Keratinocyte (primary cell): Measurements from ENCODE around the gene PRDX2.

Source experiments
- EZH2 ChIP-seq: IDR thresholded peaks from one replicate; pipeline ENCODE4 v1.6.1; 2012; ENCODE audit warnings: inconsistent platforms, mild to moderate bottlenecking, low read length, moderate library complexity
- TF ChIP-seq, protein P1 (sequence below), 3 experiments: IDR thresholded peaks in 1 of 3; conservative IDR thresholded peaks in 1 of 3; optimal IDR thresholded peaks in 1 of 3; 2 replicates in 2 of 3; 3 replicates in 1 of 3; pipeline versions ENCODE3 to v1.5.1; 2011; ENCODE audit warnings: low read length in 3 of 3, mild to moderate bottlenecking in 3 of 3, moderate library complexity in 2 of 3, control low read depth in 1 of 3, inconsistent platforms in 1 of 3; ENCODE audit not compliant: insufficient read depth in 2 of 3; ENCODE audit errors: extremely low read depth in 1 of 3

DNA sequence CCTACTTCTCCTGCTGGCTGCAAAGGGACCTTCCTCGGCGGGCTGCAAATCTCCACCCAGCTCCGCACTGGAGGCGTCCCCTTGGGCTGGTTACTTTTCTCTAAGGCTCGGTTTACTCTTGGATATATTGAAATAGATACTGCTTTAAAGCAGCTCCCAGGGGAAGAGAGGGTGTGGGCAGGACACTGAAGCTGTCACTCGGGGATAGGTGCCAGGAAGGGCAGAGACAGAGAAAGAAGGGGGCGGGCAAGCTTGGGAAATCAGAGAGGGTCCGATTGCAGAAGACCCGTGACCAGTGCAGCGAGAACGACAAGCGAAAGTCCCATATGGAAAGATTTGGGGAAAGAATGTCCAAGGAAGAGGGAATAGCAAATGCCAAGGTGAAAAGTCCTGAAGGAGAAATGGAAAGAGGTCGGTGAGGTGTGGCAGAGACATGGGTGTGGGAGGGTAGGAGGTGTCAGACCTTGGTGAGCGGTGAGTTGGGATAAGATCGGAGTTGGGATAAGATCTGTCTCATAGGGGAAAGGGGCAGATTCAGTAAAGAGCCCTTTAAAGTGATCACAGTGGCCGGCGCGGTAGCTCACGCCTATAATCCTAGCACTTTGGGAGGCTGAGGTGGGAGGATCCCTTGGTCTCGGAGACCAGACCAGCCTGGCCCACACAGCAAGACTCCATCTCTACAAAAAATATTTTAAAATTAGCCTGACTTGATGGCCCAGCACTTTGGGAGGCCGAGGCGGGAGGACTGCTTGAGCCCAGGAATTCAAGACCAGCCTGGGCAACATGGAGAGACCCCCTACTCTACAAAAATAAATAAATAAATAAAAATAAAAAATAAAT, 887 bp upstream of the PRDX2 start:
- TF ChIP-seq, protein P1, sequence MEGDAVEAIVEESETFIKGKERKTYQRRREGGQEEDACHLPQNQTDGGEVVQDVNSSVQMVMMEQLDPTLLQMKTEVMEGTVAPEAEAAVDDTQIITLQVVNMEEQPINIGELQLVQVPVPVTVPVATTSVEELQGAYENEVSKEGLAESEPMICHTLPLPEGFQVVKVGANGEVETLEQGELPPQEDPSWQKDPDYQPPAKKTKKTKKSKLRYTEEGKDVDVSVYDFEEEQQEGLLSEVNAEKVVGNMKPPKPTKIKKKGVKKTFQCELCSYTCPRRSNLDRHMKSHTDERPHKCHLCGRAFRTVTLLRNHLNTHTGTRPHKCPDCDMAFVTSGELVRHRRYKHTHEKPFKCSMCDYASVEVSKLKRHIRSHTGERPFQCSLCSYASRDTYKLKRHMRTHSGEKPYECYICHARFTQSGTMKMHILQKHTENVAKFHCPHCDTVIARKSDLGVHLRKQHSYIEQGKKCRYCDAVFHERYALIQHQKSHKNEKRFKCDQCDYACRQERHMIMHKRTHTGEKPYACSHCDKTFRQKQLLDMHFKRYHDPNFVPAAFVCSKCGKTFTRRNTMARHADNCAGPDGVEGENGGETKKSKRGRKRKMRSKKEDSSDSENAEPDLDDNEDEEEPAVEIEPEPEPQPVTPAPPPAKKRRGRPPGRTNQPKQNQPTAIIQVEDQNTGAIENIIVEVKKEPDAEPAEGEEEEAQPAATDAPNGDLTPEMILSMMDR (optimal IDR thresholded peaks at IDR 0.05 in 1 of 3, IDR thresholded peaks at IDR 0.05 in 1 of 3, conservative IDR thresholded peaks at IDR 0.05 in 1 of 3; ENCODE audit: extremely low read depth in 1 of 3, insufficient read depth in 2 of 3, low read length in 3 of 3) = no peak
- TF ChIP-seq EZH2 = no peak
